ENCODE data around the gene ABCA1.

DNA sequence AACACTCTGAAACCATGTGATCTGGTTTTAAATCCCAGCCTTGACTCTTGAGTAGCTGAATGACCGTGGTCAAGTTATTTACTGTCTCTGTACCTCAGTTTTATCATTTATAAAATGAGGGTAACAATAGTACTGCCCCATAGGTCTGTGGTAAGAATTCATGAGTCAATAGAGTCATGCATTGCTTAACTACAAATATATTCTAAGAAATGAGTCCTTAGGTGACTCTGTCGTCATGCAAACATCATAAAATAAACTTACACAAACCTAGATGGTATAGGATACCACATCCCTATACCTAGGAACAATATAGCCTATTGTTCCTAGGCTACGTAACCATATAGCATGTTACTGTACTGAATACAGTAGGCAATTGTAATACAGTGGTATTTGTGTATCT lies 20.3 kb upstream of the ABCA1 start:
- TF ChIP-seq FOXK2 (IDR thresholded peaks at IDR 0.05) (no peak), TARDBP (IDR thresholded peaks at IDR 0.05) (no peak), FOXM1 (IDR thresholded peaks at IDR 0.05; ENCODE audit: borderline replicate concordance) (no peak), FOXA1 (IDR thresholded peaks at IDR 0.05) (no peak), BHLHE40 (IDR thresholded peaks at IDR 0.05; ENCODE audit: borderline replicate concordance) (no peak), NFRKB (IDR thresholded peaks at IDR 0.05) (no peak), HDGF (IDR thresholded peaks at IDR 0.05; ENCODE audit: borderline replicate concordance) (no peak), SP1 (IDR thresholded peaks at IDR 0.05) (no peak), SUZ12 (IDR thresholded peaks at IDR 0.05) (no peak), LEF1 (IDR thresholded peaks at IDR 0.05; ENCODE audit: borderline replicate concordance) (no peak), CTBP1 (IDR thresholded peaks at IDR 0.05; ENCODE audit: borderline replicate concordance) (no peak)
- TF ChIP-seq, protein P1, sequence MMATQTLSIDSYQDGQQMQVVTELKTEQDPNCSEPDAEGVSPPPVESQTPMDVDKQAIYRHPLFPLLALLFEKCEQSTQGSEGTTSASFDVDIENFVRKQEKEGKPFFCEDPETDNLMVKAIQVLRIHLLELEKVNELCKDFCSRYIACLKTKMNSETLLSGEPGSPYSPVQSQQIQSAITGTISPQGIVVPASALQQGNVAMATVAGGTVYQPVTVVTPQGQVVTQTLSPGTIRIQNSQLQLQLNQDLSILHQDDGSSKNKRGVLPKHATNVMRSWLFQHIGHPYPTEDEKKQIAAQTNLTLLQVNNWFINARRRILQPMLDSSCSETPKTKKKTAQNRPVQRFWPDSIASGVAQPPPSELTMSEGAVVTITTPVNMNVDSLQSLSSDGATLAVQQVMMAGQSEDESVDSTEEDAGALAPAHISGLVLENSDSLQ (IDR thresholded peaks at IDR 0.05), result no peak
